K562 (cell line): Measurements from ENCODE around the gene RASL11A. TPM values are rescaled to one million over a fixed set of nuclear protein-coding genes. Genes with fewer than 3 reads are reported as not detected.

Source experiments
- CC2D1A ChIP-seq: fragments of 450-650 bp; IDR thresholded peaks from 2 replicates; pipeline ENCODE4 v1.6.1; 2017; ENCODE audit warnings: mild to moderate bottlenecking
- DPF2 ChIP-seq: fragments of 450-650 bp; IDR thresholded peaks from 2 replicates; pipeline ENCODE4 v1.6.1; 2016
- GTF2A2 ChIP-seq: IDR thresholded peaks from 2 replicates; pipeline ENCODE4 v1.6.1; 2016; ENCODE audit warnings: mild to moderate bottlenecking, missing genetic modification characterization, missing compliant biosample characterization
- KAT8 ChIP-seq: fragments of 450-650 bp; IDR thresholded peaks from 2 replicates; pipeline ENCODE4 v1.6.1; 2016; ENCODE audit warnings: low read depth, mild to moderate bottlenecking
- MYC ChIP-seq, 2 experiments: fragments of 250-450 bp in 1 of 2; sonication (Bioruptor Pico) in 1 of 2; IDR thresholded peaks; 2 replicates each; pipeline versions ENCODE4 v1.5.1 to v1.6.1; 2012 to 2021; ENCODE audit warnings: low read depth in 2 of 2, borderline replicate concordance in 1 of 2, improper control_type of control experiment in 1 of 2, low read length in 1 of 2, mild to moderate bottlenecking in 1 of 2, moderate library complexity in 1 of 2
- NFE2 ChIP-seq: IDR thresholded peaks from 2 replicates; pipeline ENCODE4 v1.6.1; 2014; ENCODE audit warnings: antibody characterized with exemption, low read depth
- NFRKB ChIP-seq: fragments of 450-650 bp; IDR thresholded peaks from 2 replicates; pipeline ENCODE4 v1.6.1; 2016; ENCODE audit warnings: low read depth
- POU5F1 ChIP-seq: fragments of 150-350 bp; IDR thresholded peaks from 2 replicates; pipeline ENCODE4 v1.6.1; 2014; ENCODE audit warnings: borderline replicate concordance, low read length, low read depth, mild to moderate bottlenecking; ENCODE audit not compliant: partially characterized antibody
- RBBP5 ChIP-seq: fragments of 200-600 bp; sonication (generic); IDR thresholded peaks from 2 replicates; pipeline ENCODE4 v1.6.1; 2012; ENCODE audit warnings: borderline replicate concordance, mild to moderate bottlenecking, low read length, control low read depth, inconsistent platforms; ENCODE audit not compliant: insufficient read depth, poor library complexity, severe bottlenecking
- SRF ChIP-seq, 2 experiments: fragments of 250-450, 450-650 bp in 1 of 2; sonication (Bioruptor Pico) in 1 of 2; sonication (generic) in 1 of 2; formaldehyde crosslinking; IDR thresholded peaks; 2 replicates each; pipeline versions ENCODE4 v1.5.0 to v1.5.1; 2020 to 2022; ENCODE audit warnings: mild to moderate bottlenecking in 1 of 2, missing genetic modification reagents in 1 of 2
- TFAM ChIP-seq: fragments of 250-450 bp; sonication (Bioruptor Pico); conservative IDR thresholded peaks from 2 replicates; pipeline ENCODE4 v1.5.0; 2021; ENCODE audit warnings: mild to moderate bottlenecking, moderate library complexity
- ZNF589 ChIP-seq: fragments of 200-800 bp; sonication (Bioruptor generic); IDR thresholded peaks from 2 replicates; pipeline ENCODE4 v1.6.1; 2016; ENCODE audit warnings: low read depth, missing genetic modification characterization, missing compliant biosample characterization
- polyA plus RNA-seq, 8 experiments: library from polyadenylated mRNA; depleted of rRNA in 4 of 8; stranded (reverse) in 5 of 8; unstranded in 3 of 8; fragments of >200 nt; fragmentation: Nextera tagmentation in 2 of 8; fragmentation: Illumina TruSeq in 1 of 8; extraction: Ambion mirVana in 2 of 8; extraction: Trizol in 1 of 8; gene quantifications; 2 replicates each; pipeline versions ENCODE4 v1.2.1 to v1.2.3, GENCODE V29; 2011 to 2014; ENCODE audit warnings: inconsistent platforms in 1 of 8, missing spikeins in 1 of 8
- total RNA-seq, 7 experiments: library from RNA; depleted of rRNA in 6 of 7; stranded (reverse); fragments of >200 nt in 6 of 7; fragmentation: Illumina TruSeq in 2 of 7; extraction: Trizol in 2 of 7; gene quantifications; 2 replicates each; pipeline versions ENCODE4 v1.2.1 to v1.2.3, GENCODE V29; 2011 to 2021; ENCODE audit warnings: low replicate concordance in 1 of 7
- TF ChIP-seq, protein P1 (sequence below): fragments of 450-650 bp; formaldehyde crosslinking; IDR thresholded peaks from 2 replicates; pipeline ENCODE4 v1.4.0; 2022; ENCODE audit warnings: missing genetic modification characterization
- TF ChIP-seq, protein P2 (sequence below): fragments of 250-450 bp; sonication (Bioruptor Pico); IDR thresholded peaks from 2 replicates; pipeline ENCODE4 v1.4.0; 2020; ENCODE audit warnings: mild to moderate bottlenecking

RASL11A gene
- total and polyA plus RNA-seq, 9 of the 15 experiments (the other 6 are each of a cell fraction or from before 2014, with no cell fraction given): 0.11 to 2.2 (median 1.5) TPM; not detected in 1

DNA sequence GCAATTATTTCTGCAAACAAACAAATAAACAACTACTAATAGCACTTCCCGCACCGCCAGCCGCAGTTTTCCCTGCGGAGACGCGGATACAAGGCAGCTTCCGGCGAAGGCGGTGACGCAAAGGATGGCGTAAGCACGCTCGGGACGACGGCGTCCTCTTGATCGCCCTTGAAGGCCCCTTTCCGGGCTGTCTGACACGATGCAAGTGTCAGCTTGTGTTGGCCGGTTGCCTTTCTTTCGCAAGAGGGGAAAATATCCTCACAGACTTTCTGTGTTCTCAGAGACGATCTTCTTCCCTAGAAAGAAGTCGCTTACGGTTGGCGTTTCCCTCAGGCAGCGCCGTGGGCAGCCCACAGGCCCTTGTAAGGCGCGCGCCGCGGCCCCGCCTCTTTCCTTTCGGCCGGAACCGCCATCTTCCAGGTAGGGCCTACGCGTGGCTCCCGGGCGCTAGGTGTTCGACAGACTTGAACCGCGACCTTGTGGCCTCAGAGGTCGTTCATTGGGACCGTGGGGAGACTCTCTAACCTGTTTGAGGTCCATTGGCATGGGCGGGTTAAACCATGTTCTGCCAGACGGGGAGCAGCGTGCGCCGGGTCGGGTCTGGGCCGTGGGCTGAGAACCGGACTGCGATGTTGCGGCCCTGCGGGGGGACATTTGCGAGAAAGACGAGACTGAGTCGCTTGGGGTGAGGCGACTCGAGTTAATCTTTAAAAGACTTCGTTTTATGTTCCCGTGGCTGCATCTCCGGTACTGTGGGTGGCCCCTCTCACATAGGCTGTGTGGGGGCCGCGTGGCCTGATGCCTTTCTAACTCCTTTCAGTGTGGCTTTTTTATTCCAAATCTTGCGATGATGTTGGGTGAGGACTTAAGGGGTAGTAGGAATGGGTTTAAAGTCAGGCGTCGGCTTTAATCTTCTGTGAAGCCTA lies 19.2 kb upstream of the RASL11A start, which contains the start of gene RPL21 (continued):
- TF ChIP-seq, protein P1, sequence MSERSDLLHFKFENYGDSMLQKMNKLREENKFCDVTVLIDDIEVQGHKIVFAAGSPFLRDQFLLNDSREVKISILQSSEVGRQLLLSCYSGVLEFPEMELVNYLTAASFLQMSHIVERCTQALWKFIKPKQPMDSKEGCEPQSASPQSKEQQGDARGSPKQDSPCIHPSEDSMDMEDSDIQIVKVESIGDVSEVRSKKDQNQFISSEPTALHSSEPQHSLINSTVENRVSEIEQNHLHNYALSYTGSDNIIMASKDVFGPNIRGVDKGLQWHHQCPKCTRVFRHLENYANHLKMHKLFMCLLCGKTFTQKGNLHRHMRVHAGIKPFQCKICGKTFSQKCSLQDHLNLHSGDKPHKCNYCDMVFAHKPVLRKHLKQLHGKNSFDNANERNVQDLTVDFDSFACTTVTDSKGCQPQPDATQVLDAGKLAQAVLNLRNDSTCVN: 0 out of 2 replicates have a peak, but pooled peaks have one; percentile 1
- TF ChIP-seq SRF (CRISPR knock-in tag; IDR thresholded peaks at IDR 0.05) (peak; percentile 11 to 91; a peak in 3 of 4 replicates), ZNF589 (CRISPR knock-in tag) (0 out of 2 replicates have a peak, but pooled peaks have one; percentile 35), DPF2 (0 out of 2 replicates have a peak, but pooled peaks have one; percentile 9), CC2D1A (no peak), TFAM (CRISPR knock-in tag) (no peak), KAT8 (no peak), GTF2A2 (tag) (0 out of 2 replicates have a peak, but pooled peaks have one; percentile 42), RBBP5 (peak; percentile 82), MYC (IDR thresholded peaks at IDR 0.05; ENCODE audit: low read depth, low read length) (peak; percentile 95), MYC (CRISPR knock-in tag; IDR thresholded peaks at IDR 0.05; ENCODE audit: borderline replicate concordance, low read depth) (peak; percentile 90), NFRKB (peak; percentile 86), POU5F1 (no peak), NFE2 (peak; percentile 94)
- TF ChIP-seq, protein P2, sequence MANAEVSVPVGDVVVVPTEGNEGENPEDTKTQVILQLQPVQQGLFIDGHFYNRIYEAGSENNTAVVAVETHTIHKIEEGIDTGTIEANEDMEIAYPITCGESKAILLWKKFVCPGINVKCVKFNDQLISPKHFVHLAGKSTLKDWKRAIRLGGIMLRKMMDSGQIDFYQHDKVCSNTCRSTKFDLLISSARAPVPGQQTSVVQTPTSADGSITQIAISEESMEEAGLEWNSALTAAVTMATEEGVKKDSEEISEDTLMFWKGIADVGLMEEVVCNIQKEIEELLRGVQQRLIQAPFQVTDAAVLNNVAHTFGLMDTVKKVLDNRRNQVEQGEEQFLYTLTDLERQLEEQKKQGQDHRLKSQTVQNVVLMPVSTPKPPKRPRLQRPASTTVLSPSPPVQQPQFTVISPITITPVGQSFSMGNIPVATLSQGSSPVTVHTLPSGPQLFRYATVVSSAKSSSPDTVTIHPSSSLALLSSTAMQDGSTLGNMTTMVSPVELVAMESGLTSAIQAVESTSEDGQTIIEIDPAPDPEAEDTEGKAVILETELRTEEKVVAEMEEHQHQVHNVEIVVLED: peak; percentile 94
